GM08714 (cell line): ENCODE results near the gene TSPYL4.
A peak's percentile ranks its signal among the peaks of the same experiment; 100 is the strongest.

Experiments
- H3K4me3 ChIP-seq: fragments of 200-500 bp; sonication (Bioruptor generic); 2 replicates; pipeline ENCODE4 v1.5.1; 2014; ENCODE audit warnings: mild to moderate bottlenecking, low read length, inconsistent platforms
- ZNF274 ChIP-seq: IDR thresholded peaks from 2 replicates; pipeline ENCODE4 v1.6.1; 2012; ENCODE audit warnings: mild to moderate bottlenecking, low read depth, low read length

The TSPYL4 gene

GRCh38 chr6:116280161-116280932 lies 26.5 kb upstream of the TSPYL4 start:
- no peak for TF ChIP-seq ZNF274
- H3K4me3 ChIP-seq = peak overlapping the region; percentile 76

- no peak for TF ChIP-seq ZNF274
- H3K4me3 ChIP-seq = peak within 1 kb of the TSS; percentile 76
These were observed 25.6 kb upstream of the TSPYL4 start, which contains the start of gene TSPYL1 for GRCh38 chr6:116279232-116280160. TSPYL1 (minus strand) TSS chr6:116279930; CDS start chr6:116279830, 100 bp downstream.

- TF ChIP-seq ZNF274 = no peak
These were observed 25.0 kb upstream of the TSPYL4 start for GRCh38 chr6:116278854-116279231.

GRCh38 chr6:116278481-116278829 lies 24.6 kb upstream of the TSPYL4 start:
- peak overlapping the region; percentile 76 for H3K4me3 ChIP-seq
- TF ChIP-seq ZNF274 = no peak

More at GRCh38 chr6:116278854-116279231, 25.0 kb upstream of the TSPYL4 start:
- H3K4me3 ChIP-seq = peak overlapping the region; percentile 76

- H3K4me3 ChIP-seq = peak overlapping the region; percentile 76
- no peak for TF ChIP-seq ZNF274
These were observed 23.2 kb upstream of the TSPYL4 start for GRCh38 chr6:116277124-116277523.

- H3K4me3 ChIP-seq = no peak overlapping the region
- no peak for TF ChIP-seq ZNF274
These were observed 17.4 kb upstream of the TSPYL4 start for GRCh38 chr6:116271149-116271708.

GRCh38 chr6:116268589-116269293 lies 14.9 kb upstream of the TSPYL4 start:
- no peak for TF ChIP-seq ZNF274
- H3K4me3 ChIP-seq = no peak overlapping the region

- no peak overlapping the region for H3K4me3 ChIP-seq
- TF ChIP-seq ZNF274 = no peak
These were observed 14.1 kb upstream of the TSPYL4 start for GRCh38 chr6:116267836-116268588.

GRCh38 chr6:116266803-116267202 lies 12.9 kb upstream of the TSPYL4 start:
- TF ChIP-seq ZNF274 = no peak
- no peak overlapping the region for H3K4me3 ChIP-seq

GRCh38 chr6:116265041-116265829 lies 11.4 kb upstream of the TSPYL4 start:
- H3K4me3 ChIP-seq = no peak overlapping the region
- no peak for TF ChIP-seq ZNF274

- no peak overlapping the region for H3K4me3 ChIP-seq
- no peak for TF ChIP-seq ZNF274
These were observed 9.5 kb upstream of the TSPYL4 start for GRCh38 chr6:116263353-116263752.

GRCh38 chr6:116258520-116258919 lies 4.6 kb upstream of the TSPYL4 start:
- no peak overlapping the region for H3K4me3 ChIP-seq
- TF ChIP-seq ZNF274 = no peak

- H3K4me3 ChIP-seq = no peak overlapping the region
- no peak for TF ChIP-seq ZNF274
These were observed 2.8 kb upstream of the TSPYL4 start for GRCh38 chr6:116256694-116257093.
